DMS 273 treated with DMSO at 0.1 percent for 48 hours (cell line): ENCODE results near the gene BRINP2.

Experiments used
- DNase-seq: peaks from one replicate; lab custom pipeline; 2025; lab: John Stamatoyannopoulos, UW

Gene BRINP2, protein sequence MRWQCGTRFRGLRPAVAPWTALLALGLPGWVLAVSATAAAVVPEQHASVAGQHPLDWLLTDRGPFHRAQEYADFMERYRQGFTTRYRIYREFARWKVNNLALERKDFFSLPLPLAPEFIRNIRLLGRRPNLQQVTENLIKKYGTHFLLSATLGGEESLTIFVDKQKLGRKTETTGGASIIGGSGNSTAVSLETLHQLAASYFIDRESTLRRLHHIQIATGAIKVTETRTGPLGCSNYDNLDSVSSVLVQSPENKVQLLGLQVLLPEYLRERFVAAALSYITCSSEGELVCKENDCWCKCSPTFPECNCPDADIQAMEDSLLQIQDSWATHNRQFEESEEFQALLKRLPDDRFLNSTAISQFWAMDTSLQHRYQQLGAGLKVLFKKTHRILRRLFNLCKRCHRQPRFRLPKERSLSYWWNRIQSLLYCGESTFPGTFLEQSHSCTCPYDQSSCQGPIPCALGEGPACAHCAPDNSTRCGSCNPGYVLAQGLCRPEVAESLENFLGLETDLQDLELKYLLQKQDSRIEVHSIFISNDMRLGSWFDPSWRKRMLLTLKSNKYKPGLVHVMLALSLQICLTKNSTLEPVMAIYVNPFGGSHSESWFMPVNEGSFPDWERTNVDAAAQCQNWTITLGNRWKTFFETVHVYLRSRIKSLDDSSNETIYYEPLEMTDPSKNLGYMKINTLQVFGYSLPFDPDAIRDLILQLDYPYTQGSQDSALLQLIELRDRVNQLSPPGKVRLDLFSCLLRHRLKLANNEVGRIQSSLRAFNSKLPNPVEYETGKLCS

DNA sequence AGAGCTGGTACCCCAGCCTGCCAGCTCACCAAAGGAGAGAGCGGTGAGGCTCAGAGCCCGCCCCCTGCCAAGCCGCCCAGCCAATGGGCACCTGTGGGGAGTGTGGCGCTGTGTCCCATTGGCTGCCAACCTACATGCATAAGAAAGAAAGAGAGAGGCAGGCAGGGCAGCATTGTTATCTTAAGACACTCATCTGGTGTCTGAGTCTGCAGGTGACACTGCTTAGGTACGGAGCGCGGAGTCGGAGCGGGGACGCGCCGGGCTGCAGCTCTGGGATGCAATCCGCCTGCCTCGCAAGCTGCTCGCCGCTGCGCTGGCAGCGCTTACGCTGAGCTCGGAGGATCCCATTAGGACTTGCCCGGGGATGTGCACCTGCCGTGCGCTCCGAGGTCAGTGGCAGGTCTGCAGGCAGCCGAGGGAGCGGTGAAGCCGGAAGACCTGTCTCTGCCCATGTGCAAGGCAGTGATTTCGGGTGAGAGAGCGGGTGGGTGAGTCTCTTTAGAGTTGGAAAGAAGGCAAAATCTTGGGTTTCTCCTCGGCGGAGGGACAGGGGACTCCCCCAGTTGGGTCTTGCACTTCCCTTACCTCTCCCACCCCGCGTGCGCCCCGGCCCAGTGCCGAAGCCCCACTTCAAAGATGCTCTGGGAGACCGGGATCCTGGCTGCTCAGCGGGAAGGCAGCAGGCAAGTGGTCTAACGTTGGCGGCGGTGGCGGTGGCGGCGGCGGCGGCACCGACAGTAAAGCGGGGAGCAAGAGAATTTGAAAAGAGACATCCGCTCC is at the start of gene BRINP2:
TSS of gene BRINP2 (plus strand) at position 203 of the 780 bp plus-strand sequence. CDS start 58,919 bp downstream, outside the sequence.
- no peak for DNase-seq

DNA sequence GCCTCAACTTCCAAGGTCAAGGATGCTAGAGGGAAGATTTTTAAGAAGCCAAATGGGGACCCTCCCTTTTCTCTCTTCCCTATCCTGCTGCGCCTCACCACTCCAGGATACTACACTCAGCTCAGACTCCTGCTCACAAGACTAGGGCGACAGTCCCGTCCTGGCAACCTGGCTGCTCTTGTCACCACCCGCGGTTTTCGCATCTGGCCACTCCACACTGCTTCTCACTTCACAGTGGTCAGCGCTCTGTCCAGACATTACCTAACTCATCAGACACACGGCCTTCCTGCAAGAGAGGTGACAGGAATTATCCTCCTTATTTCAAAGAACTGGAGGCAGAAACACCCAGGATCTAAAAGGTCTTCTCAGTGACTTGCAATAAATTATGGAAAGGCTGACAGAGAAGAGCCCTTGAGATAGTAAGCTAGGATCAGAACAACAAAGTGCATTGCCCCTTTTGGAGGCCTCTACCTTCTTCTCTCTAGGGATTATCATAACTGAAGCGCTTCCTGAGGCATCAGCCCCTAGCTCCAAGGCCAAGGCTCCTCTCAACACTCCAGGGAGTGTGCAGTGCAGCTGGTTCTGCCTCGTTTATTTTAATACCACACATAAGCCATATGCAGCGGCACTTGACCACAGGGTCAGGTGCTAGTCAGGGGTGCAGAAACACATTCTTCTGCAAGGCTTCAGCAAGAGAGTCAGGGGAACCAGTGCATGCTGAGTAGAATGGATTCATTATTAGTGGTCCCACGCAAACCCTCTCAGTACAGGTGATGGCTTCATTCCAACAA is 48.1 kb upstream of the BRINP2 start:
- no peak for DNase-seq

DNA sequence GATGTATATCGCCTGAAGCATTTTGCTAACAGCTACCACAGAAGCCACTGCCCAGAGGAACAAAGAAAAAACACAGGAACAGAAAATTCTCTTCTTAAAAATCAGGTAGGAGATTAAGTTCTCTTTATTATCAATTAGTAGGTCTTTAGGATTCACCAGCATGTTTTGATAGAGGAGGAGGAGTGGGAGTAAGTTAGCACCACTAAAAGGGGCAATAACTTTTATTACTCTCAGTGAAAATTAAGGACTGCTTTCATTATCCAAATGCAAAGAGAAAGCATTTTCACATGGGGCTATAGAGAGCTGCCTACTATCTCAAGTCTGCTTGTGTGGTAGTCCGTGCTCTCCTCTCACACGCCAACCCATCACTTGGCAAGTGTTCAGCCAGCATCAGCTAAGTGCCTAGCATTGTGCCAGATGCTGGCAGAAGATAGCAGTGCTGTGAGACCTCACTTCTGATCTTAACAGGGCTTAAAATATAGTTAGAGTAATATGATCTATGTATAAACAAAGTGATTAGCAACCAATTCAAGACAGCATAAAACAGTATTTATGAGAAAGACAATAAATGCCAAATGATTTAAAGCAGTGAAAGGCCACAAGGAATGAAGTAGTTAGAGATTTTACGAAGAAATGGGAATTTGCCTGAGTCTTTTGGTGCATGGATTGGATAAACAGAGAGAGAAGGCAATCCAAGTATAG is 46.0 kb upstream of the BRINP2 start:
- no peak for DNase-seq

DNA sequence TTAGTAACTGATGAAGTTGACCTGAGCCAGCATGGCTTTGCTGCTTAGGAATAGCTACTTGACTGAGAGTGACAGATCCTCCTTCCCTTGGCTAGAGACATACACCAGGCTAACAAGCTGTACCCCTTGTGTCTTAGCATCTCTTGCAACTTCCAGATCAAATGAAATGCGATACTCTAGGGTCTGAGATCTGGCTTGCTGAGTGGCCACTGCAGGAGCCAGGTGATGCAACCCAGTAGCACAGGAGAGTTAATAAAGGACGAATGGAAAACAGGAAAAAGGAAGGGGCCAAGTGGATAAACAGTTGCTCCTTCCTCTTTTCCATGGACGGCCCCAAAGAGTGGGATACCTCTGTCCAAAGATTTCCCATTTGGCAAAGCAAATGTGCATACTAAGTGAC is 44.5 kb upstream of the BRINP2 start:
- no peak for DNase-seq

DNA sequence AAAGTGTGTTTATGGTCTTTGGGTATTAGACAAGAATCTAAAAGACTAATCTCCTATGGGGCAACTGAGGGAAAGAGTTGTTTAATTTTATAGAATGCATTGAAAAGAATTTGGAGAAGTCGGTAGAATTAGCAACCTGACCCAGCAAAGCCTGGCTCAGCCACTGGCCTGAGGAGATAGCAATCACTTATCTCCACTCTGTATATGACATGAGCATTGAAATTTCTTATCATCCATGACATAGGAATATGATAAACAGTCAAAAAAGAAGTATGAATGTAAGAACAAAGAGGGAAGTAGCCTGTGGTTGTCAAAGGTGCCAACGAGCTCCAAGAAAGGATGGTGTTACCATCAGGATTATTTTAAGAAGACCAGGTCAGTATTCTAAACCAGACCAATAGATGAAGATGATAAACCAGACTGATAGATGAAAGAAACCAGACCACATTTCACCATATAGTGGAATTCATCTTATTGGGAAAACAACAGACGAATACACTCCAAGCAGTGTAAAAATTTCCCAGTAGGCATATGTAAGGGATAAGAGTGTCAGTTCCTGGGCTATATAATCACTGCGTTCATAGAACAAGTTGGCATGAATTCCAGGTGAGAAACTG is 42.0 kb upstream of the BRINP2 start:
- DNase-seq: no peak

DNA sequence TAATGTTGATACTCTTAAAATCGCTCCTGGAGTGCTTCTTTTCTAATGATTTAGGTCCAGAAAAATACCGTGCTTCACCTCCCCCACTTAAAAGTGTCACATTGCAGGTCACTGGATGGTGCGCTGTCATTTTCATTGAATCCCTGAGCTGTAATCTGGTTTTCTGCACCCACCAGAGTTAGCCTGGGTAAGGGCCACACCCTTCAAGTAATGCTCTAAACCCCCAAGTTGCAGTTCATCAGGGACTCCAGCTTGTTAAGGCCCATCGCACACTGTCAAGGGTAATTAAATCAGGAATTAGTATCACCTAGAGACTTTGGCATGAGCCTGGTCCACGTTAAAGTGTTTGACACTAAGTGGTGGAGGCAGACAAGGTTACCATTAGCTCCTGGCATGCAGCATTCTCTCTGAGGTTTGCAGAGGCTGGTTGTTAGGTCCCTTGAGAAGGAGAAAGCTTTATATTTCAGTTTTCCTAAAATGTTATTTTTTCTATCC is 40.3 kb upstream of the BRINP2 start:
- no peak for DNase-seq

DNA sequence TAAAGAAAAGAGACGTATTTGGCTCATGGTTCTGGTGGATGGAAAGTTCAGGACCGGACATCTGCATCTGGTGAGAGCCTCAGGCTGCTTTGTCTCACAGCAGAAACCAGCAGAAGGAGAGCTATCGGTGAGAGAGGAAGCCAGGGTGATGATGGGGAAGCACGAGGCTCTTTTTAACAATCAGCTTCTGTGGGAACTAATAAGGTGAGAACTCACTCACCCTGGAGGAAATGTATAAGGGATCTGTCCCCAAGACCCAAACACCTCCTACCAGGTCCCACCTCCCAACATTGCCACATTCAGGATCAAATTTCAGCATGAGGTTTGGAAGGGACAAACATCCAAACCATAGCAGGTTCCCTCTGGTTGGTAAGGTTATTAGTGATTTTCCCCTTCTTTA is 39.0 kb upstream of the BRINP2 start:
- DNase-seq: no peak

DNA sequence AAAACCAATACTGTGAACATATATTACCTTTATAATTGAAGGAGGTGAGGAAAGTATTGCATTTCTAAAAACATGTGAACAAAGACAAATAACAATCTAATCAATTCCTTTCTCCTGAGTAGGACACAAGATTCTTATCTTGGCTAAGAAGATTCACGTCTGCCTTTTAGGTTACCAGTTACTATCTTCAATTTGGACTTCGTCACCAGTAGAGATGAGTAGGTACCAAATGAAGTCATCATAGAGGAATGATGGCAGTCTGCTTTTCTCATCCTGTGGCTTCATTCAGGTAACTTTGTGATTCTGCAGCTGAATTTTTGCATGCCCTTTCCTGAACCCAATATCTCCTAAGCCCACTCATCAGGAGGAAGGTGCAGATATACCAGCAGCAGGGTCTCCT is 38.6 kb upstream of the BRINP2 start:
- DNase-seq: no peak

DNA sequence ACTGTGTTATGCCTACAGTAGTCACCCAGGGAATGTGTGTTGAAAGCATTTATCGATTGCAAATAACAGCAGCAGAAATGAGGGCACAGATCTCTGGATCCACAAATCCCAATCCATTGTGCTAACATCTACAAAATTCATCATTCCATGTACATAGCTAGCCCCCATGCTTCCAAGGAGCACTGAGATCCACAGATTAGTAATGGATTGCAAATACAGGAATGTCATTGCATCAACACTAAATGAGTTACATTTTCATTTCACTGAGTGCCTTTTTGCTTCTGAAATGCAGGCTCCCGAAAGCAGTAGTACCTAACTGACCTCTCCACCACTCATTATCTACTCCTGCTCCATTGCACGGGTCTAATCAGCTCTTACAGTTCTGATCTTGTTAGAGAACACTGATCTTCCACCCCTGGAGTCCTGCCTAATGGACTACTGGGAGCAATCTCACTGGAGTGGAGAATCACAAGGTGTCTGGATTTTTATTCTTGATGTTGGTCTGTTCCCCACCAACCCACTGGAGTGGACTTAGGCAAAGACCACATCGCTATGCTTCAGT is 36.7 kb upstream of the BRINP2 start:
- DNase-seq: no peak

DNA sequence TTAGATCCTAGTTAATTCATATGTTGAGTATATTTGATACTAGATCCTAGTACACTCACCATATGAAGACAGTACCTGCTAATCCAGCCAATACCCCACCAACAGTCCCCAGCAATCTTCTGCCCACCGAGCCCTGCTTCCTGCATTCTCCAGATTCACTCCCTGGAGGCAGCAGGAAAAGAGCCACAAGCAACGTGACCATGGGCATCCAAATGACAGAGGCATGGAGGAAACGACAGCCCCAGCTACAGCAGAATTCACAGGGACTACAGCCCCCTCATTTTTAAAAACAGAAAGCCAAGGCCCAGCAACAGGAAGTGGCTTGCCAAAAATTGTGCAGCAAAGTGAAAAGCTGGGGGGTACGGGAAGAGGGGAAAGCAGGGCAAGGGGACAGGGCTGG is 35.5 kb upstream of the BRINP2 start:
- DNase-seq: no peak

DNA sequence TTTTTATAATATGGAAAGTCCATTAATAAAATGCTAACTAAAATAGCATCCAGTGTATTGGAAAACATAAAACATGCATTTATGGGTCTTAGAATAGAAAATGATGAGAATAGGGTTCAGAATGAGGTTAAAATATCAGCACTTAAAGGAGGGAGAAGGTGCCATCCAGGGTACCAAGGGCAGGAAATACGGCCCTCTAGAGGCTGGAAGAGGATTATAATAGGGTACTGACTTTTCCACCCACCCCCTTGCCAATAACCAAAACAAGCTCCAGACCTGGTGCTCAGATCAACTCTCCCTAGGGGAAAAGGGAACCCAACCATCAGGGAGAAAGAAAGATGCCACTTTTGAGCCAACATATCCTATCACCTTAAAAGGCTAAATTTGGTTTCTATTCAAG is 32.9 kb upstream of the BRINP2 start:
- no peak for DNase-seq

DNA sequence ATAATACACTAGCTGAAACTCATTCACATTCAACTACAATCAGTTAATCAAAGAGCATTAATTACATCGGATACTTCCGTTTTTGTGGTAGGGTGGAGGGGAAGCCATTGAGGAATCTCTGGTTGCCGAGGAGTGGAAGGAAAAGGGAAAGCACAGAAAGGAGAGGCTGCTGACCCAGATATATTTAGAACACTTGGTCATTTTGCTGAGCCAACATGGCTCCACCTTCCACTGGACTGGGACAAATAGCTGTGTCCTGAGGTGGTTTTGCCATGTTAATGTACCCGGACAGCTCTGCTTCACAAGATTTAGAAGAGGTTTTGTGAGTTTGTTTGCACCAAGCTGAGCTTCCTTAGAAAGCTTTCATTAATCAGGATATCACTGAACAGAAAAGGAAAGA is 32.4 kb upstream of the BRINP2 start:
- no peak for DNase-seq

DNA sequence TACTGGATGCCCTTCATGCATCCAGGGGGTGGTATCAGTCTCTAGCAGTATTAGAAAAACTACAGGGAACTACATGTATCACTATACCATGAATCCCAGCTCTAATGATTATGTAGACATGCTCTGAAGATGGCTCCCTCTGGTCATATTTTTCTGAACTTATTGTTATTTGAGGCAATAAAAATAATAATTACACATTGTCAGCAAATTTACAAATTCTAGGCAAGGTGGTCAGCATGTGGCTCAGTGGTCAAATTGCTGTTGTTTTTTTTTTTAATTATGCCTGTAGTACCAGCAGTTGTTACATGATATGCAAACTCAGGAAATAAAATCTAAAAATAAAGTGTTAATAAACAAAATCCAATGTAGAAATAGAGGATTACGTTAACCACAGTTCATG is 28.7 kb upstream of the BRINP2 start:
- DNase-seq: no peak

DNA sequence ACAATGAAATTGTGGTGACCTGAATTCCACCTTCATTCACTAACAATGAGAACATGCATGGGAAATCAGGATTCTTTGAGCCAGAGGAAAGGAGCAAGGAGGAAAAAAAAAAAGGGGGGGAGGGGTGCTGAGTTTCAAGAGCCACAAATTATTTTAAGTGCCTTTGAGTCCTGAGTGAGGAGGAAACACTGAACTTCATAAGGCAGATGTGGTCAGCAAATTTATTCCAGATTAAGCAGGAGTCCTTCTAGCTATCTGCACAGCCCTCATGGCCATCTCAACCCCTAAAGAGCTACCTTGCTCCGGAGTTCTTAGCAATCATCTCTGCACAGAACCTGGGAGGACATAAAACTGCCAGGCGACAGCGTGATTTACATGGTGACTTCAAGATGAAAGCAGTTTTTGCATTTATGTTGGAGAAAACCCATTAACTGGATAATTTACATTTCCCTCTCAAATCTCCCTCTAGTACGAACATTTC is 27.9 kb upstream of the BRINP2 start:
- DNase-seq: no peak

DNA sequence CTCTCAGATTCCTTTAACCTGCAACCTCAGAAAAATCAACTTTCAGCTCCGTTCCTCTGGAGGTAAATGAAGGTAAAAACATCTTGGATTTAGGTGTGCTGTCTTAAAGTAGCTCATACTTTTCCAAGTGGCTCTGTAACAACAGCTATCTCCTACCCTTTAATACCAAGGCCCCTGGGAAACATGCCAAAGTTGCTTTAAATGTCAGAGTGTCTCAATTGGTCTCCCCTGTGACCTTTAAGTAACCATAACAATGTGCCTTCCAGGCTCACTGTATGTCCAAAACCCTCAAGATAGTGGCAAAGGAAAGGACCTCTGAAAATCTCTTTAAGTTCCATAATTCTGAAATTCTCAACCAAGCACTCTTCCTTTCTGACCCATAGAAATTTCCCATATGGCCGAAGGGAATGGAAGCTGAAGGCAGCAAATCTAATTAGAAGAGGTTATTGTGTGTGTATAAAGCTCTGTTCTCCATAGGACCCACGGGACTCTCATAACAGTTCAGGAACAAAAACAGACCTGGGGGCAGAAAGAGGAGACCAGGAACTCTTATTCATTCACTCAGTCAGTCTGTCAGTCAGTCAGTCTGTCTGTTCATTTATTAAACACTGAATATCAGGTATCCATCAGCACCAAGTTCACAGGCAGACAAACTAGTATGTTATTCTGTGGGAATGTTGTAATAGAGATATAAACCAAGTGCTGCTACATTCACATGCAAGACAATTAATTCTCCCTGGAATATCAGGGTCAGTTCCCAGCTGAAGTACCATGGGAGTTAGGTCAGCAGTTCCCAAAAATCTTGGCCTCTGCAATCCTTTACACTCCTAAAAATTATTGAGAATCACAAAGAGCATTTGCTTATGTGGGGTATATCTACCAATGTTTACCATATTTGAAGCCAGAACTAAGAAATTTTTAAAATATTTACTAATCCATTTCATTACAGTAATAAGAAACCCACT is 25.4 kb upstream of the BRINP2 start:
- no peak for DNase-seq

DNA sequence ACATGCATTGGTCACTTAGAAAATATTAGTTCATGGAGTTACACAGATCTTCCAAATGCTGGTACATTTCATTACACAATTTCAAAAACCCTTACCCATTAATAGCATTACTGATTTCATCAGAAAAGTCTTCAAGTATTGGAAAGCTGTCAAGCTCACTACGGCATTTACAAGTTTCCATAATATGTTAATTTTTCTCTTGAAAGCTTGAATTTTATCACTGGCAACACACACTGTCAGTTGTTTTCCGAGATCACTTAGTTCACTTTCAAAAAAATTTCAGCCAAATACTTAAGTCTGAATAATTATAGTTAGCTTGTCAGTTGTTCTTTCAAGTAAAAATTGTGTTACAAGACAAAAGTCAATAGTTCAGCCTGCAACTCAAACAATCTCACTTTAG is 24.3 kb upstream of the BRINP2 start:
- DNase-seq: no peak

DNA sequence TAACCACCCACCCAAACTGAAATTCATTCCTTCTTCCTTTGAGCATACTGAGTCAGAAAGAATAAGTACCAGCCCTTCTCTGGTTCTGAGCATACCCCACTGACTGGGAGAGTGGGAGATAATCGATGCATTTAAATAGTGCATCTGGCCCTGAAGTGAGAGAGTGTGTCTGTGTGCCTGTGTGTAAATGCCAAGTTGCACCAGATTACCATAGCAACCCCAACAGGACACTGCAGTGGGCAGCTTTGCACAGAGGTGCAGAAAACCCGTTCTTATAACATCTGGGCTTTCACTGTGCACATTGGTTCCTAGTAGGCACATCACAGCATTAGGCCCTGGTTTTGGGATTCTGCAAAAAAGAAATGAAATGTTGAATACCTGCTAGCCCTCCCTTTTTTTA is 8.5 kb upstream of the BRINP2 start:
- DNase-seq: no peak

DNA sequence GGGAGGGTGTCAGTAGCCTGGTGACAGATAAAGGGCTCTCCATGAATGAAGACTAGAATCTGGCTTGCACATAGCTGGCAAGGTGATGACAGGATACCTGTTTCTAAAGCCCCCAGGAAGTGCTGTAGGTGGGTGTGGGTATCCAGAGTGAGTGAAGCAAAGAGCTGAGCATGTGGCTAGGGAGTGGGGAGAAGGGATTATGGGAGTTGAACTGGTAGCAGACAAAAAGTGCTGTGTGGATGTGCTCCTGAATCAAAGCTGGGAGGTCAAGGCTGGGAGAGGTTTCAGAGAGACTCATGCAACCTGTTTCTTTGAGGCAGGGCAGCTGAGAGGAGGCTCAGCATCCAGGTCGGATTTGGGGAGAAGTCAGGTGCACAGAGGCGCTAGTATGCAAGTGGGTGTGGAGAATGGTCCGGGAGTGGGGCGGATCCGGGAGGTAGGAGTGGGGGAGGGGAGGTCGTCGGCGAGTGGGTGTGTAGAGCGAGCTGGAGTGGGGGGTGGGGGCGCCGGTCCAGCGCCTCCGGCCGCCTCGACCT is 6.8 kb upstream of the BRINP2 start:
- DNase-seq: no peak
